ENCODE data around the gene SMARCD1. TPM values are rescaled to one million over a fixed set of nuclear protein-coding genes. Genes with fewer than 3 reads are reported as not detected.

The SMARCD1 gene
- total and polyA plus RNA-seq, 9 of the 15 experiments (the other 6 are each of a cell fraction or from before 2014, with no cell fraction given) = 0.86 to 91.7 (median 48.0) TPM

- Histone ChIP-seq H4K20me1 (replicated peaks; ENCODE audit: control insufficient read depth, insufficient read depth, low read length) (peaks cover 9% of the 10 kb centered on the region), H3K9ac (ENCODE audit: insufficient read depth in 1 of 2, low read depth in 2 of 2, low read length in 2 of 2) (no peak overlapping the region), H3K4me3 (no peak overlapping the region), H3K4me1 (replicated peaks in 1 of 2; ENCODE audit: control insufficient read depth in 2 of 2, insufficient read depth in 2 of 2, low read length in 2 of 2) (peaks cover 0 to 20% of the 10 kb centered on the region in 2 experiments; a peak in 3 of 5 replicates), H3K9me3 (replicated peaks; ENCODE audit: control insufficient read depth, insufficient read depth, low read depth, low read length) (no peaks in the 10 kb centered on the region), H3K9me1 (ENCODE audit: control insufficient read depth, insufficient read depth, low read length) (no peaks in the 10 kb centered on the region), H3K27me3 (ENCODE audit: control insufficient read depth in 2 of 2, insufficient read depth in 2 of 2, low read length in 2 of 2) (peaks cover 11 to 68% of the 10 kb centered on the region in 2 experiments; a peak in 4 of 5 replicates), H3K27ac (ENCODE audit: extremely low read depth, low read depth, low read length) (no peak overlapping the region), H3K79me2 (ENCODE audit: control insufficient read depth, insufficient read depth, low read length) (no peaks in the 10 kb centered on the region), H3K36me3 (ENCODE audit: control insufficient read depth, insufficient read depth, low read length) (no peaks in the 10 kb centered on the region), H3K4me2 (ENCODE audit: insufficient read depth, low read length) (no peak overlapping the region), H2AFZ (ENCODE audit: low read depth, low read length) (no peak overlapping the region)
- no TSS peak for BruUV-seq (replicated peaks)
- intact Hi-C loops (cut with micrococcal nuclease) = no loop called here
- TF ChIP-seq HMGXB4 (CRISPR knock-in tag; IDR thresholded peaks at IDR 0.05) (no peak), ZNF134 (CRISPR knock-in tag; conservative IDR thresholded peaks at IDR 0.05) (no peak), THRB (CRISPR knock-in tag; conservative IDR thresholded peaks at IDR 0.05) (no peak), KDM2B (CRISPR knock-in tag; IDR thresholded peaks at IDR 0.05) (no peak), PRPF4 (IDR thresholded peaks at IDR 0.05; ENCODE audit: insufficient read depth, low read depth, low read length, poor library complexity, severe bottlenecking) (no peak), CBX5 (IDR thresholded peaks at IDR 0.05; ENCODE audit: borderline replicate concordance, low read depth) (no peak), NR1H2 (CRISPR knock-in tag; IDR thresholded peaks at IDR 0.05) (no peak)
- ChIA-PET CTCF (ENCODE audit: low intra/inter-chr PET ratio) (no interaction called here), POLR2A (interaction anchor here (1.0 kb wide), 1 partner anchor 105 kb away, joined by 3 read pairs; the partner anchor contains the start of gene CERS5)
- WGBS (ENCODE audit: insufficient coverage, low coverage, missing lambda C conversion rate) = 7% methylated on average over 6 of the region's 6 CpGs
- in situ Hi-C loops (cut with MboI) = no loop called here
- no peak for FAIRE-seq
- no peak for DNase-seq (ENCODE audit: extremely low read depth in 1 of 4, low spot score in 3 of 4)
- no peak for ATAC-seq
Measured at GRCh38 chr12:50061946-50062686, 23.0 kb upstream of the SMARCD1 start.

Measured in K562 (cell line).